A549 (cell line): Measurements from ENCODE around the gene RNASE8. TPM values are rescaled to one million over a fixed set of nuclear protein-coding genes. Genes with fewer than 3 reads are reported as not detected.

Experiments
- ATAC-seq, 2 experiments: fragments of 200-7000 bp in 1 of 2; fragments of >200 bp in 1 of 2; cut with Nextera tagmentation in 1 of 2; cut with Tn5 transposase in 1 of 2; 3 replicates each; pipeline versions ENCODE4 v1.8.0 to v1.9.1; 2018 to 2020; ENCODE audit warnings: mild to moderate bottlenecking in 1 of 2, moderate library complexity in 1 of 2
- CTCF ChIA-PET: fragments of 300-600 bp; sonication (Branson Sonifier 250); formaldehyde crosslinking; extraction: SDS; loops from one replicate; lab custom pipeline; 2021; ENCODE audit warnings: antibody characterized with exemption, inconsistent platforms; lab: Yijun Ruan, JAX
- POLR2A ChIA-PET: fragments of 350-600 bp; formaldehyde crosslinking; extraction: SDS; loops from one replicate; lab custom pipeline; 2021; ENCODE audit warnings: antibody characterized with exemption, inconsistent platforms; lab: Yijun Ruan, JAX
- DNase-seq, 2 experiments: peaks; one replicate each; pipeline versions ENCODE4 v3.0.0 to v3.0.0-alpha.2; 2011 to 2016; ENCODE audit warnings: low read depth in 1 of 2, low spot score in 1 of 2
- FAIRE-seq: peaks from 2 replicates; lab custom pipeline; 2011; peaks lifted over from hg19 to GRCh38; lab: Jason Lieb, UNC
- H3K27ac ChIP-seq, 2 experiments: fragments of >200 bp; sonication (Bioruptor Twin); formaldehyde crosslinking; 3 replicates each; pipeline ENCODE4 v1.5.1; 2016 to 2017
- H3K4me1 ChIP-seq: fragments of >200 bp; sonication (Bioruptor Twin); formaldehyde crosslinking; 3 replicates; pipeline ENCODE4 v1.6.1; 2016
- H3K4me2 ChIP-seq: fragments of >200 bp; sonication (Bioruptor Twin); formaldehyde crosslinking; 3 replicates; pipeline ENCODE4 v1.6.1; 2016
- H3K4me3 ChIP-seq: fragments of >200 bp; sonication (Bioruptor Twin); formaldehyde crosslinking; 3 replicates; pipeline ENCODE4 v1.5.1; 2016
- H3K9me3 ChIP-seq: fragments of >200 bp; sonication (Bioruptor Twin); formaldehyde crosslinking; 3 replicates; pipeline ENCODE4 v1.6.1; 2016
- ATOH8 ChIP-seq: fragments of 250-450 bp; sonication (Bioruptor Pico); IDR thresholded peaks from 2 replicates; pipeline ENCODE4 v1.5.0; 2020; ENCODE audit warnings: low read depth, mild to moderate bottlenecking, moderate library complexity
- CTCF ChIP-seq: fragments of >200 bp; sonication (Bioruptor Twin); formaldehyde crosslinking; IDR thresholded peaks from 3 replicates; pipeline ENCODE4 v1.5.1; 2016
- E2F6 ChIP-seq: IDR thresholded peaks from 2 replicates; pipeline ENCODE4 v1.6.1; 2012; ENCODE audit warnings: low read depth, borderline replicate concordance
- ESRRA ChIP-seq: fragments of 150-350 bp; IDR thresholded peaks from 2 replicates; pipeline ENCODE4 v1.6.1; 2014; ENCODE audit warnings: mild to moderate bottlenecking, low read length, borderline replicate concordance
- FOSL2 ChIP-seq, 2 experiments: fragments of 450-650 bp in 1 of 2; fragments of >200 bp in 1 of 2; sonication (Bioruptor Twin) in 1 of 2; formaldehyde crosslinking; IDR thresholded peaks; 2 replicates each; pipeline versions ENCODE4 v1.5.0 to v1.6.1; 2016 to 2020; ENCODE audit warnings: mild to moderate bottlenecking in 1 of 2, moderate library complexity in 1 of 2
- FOXS1 ChIP-seq: fragments of 250-450 bp; sonication (Bioruptor Pico); IDR thresholded peaks from 2 replicates; pipeline ENCODE4 v1.5.0; 2020; ENCODE audit warnings: mild to moderate bottlenecking, moderate library complexity
- HDAC2 ChIP-seq: fragments of 200-600 bp; sonication (generic); IDR thresholded peaks from 2 replicates; pipeline ENCODE4 v1.6.1; 2016
- HES2 ChIP-seq: fragments of >200 bp; sonication (Bioruptor Twin); formaldehyde crosslinking; IDR thresholded peaks from 2 replicates; pipeline ENCODE4 v1.6.1; 2016
- HMGXB4 ChIP-seq: fragments of 250-450 bp; sonication (Bioruptor Pico); IDR thresholded peaks from 2 replicates; pipeline ENCODE4 v1.5.0; 2021; ENCODE audit warnings: mild to moderate bottlenecking, moderate library complexity, borderline replicate concordance
- HOXB13 ChIP-seq: fragments of 250-450 bp; sonication (Bioruptor Pico); IDR thresholded peaks from 2 replicates; pipeline ENCODE4 v1.5.0; 2020; ENCODE audit warnings: low read depth, mild to moderate bottlenecking, moderate library complexity
- JUNB ChIP-seq: fragments of >200 bp; sonication (Bioruptor Twin); formaldehyde crosslinking; IDR thresholded peaks from 2 replicates; pipeline ENCODE4 v1.6.1; 2016
- KDM1A ChIP-seq: fragments of 200-600 bp; sonication (generic); IDR thresholded peaks from 2 replicates; pipeline ENCODE4 v1.6.1; 2016; ENCODE audit warnings: low read depth, mild to moderate bottlenecking
- KDM5A ChIP-seq: fragments of 200-600 bp; sonication (generic); IDR thresholded peaks from 2 replicates; pipeline ENCODE4 v1.6.1; 2016; ENCODE audit warnings: antibody characterized with exemption, mild to moderate bottlenecking
- MAFK ChIP-seq: fragments of 450-650 bp; IDR thresholded peaks from 2 replicates; pipeline ENCODE4 v1.6.1; 2014; ENCODE audit not compliant: partially characterized antibody
- NFE2L2 ChIP-seq: fragments of 150-350 bp; conservative IDR thresholded peaks from 2 replicates; pipeline ENCODE4 v1.6.1; 2014; ENCODE audit warnings: low read length
- PBX3 ChIP-seq: IDR thresholded peaks from 2 replicates; pipeline ENCODE4 v1.6.1; 2012
- POLR2AphosphoS2 ChIP-seq: conservative IDR thresholded peaks from 2 replicates; pipeline ENCODE4 v1.6.1; 2012; ENCODE audit warnings: low read length, improper control_type of control experiment, inconsistent platforms
- RAD21 ChIP-seq, 2 experiments: fragments of >200 bp in 1 of 2; sonication (Bioruptor Twin) in 1 of 2; formaldehyde crosslinking in 1 of 2; IDR thresholded peaks in 1 of 2; conservative IDR thresholded peaks in 1 of 2; 2 replicates in 1 of 2; 3 replicates in 1 of 2; pipeline ENCODE4 v1.6.1; 2012 to 2018; ENCODE audit warnings: inconsistent platforms in 1 of 2
- RARB ChIP-seq: fragments of 250-450 bp; sonication (Bioruptor Pico); IDR thresholded peaks from 2 replicates; pipeline ENCODE4 v1.8.0; 2021; ENCODE audit warnings: mild to moderate bottlenecking, moderate library complexity
- SREBF2 ChIP-seq: fragments of 450-650 bp; IDR thresholded peaks from 2 replicates; pipeline ENCODE4 v1.6.1; 2014; ENCODE audit warnings: mild to moderate bottlenecking, moderate library complexity
- USF2 ChIP-seq: fragments of 450-650 bp; IDR thresholded peaks from 2 replicates; pipeline ENCODE4 v1.6.1; 2014; ENCODE audit warnings: antibody characterized with exemption
- ZFP36 ChIP-seq: fragments of 450-650 bp; IDR thresholded peaks from 2 replicates; pipeline ENCODE4 v1.6.1; 2014; ENCODE audit warnings: borderline replicate concordance; ENCODE audit not compliant: partially characterized antibody
- WGBS: methylation state at CpG from one replicate; pipeline ENCODE4 v1.1.6; 2017; ENCODE audit errors: missing lambda C conversion rate; 5-methylcytosine and 5-hydroxymethylcytosine counted together
- polyA plus RNA-seq, 4 experiments: library from polyadenylated mRNA; depleted of rRNA in 3 of 4; stranded (reverse); fragments of >200 nt; fragmentation: RNase III in 1 of 4; extraction: RNeasy Plus Mini Kit Qiagen cat#74134 plus additional on column Dnase treatment in 1 of 4; gene quantifications; 2 replicates in 3 of 4; 3 replicates in 1 of 4; pipeline ENCODE4 v1.2.3, GENCODE V29; 2011 to 2017

RNASE8 gene
- polyA plus RNA-seq, 2 of the 4 experiments (the other 2 are of a cell fraction) = not detected

GRCh38 chr14:21089271-21089670 lies 31.6 kb downstream of the RNASE8 start:
- H3K9me3 ChIP-seq = no peaks in the 10 kb centered on the region
- no peak for ATAC-seq
- H3K4me2 ChIP-seq = no peak overlapping the region
- ChIA-PET CTCF (interaction anchor here (0.6 to 13.7 kb wide), 13 partner anchors 12 to 426 kb away, joined by 3 to 369 read pairs (median 3); partner anchors contain the start of genes ARHGEF40 and TMEM253), POLR2A (interaction anchor here (0.6 to 3.8 kb wide), 5 partner anchors 15 to 295 kb away, joined by 4 to 11 read pairs (median 6); partner anchors contain the start of gene ARHGEF40)
- no peak for FAIRE-seq
- no peak for DNase-seq
- TF ChIP-seq NFE2L2 = no peak
- no peak for TF ChIP-seq E2F6
- no peak for TF ChIP-seq RARB (CRISPR knock-in tag)
- no peak for TF ChIP-seq JUNB
- TF ChIP-seq POLR2AphosphoS2 = no peak
- TF ChIP-seq USF2 = no peak
- no peak for TF ChIP-seq FOXS1 (CRISPR knock-in tag)
- TF ChIP-seq KDM5A = no peak
- no peak for TF ChIP-seq FOSL2 (IDR thresholded peaks at IDR 0.05)
- no peak for TF ChIP-seq FOSL2 (CRISPR knock-in tag; IDR thresholded peaks at IDR 0.05)
- TF ChIP-seq PBX3 = no peak
- no peak for TF ChIP-seq MAFK
- TF ChIP-seq ATOH8 (CRISPR knock-in tag) = no peak
- no peak for TF ChIP-seq HMGXB4
- WGBS = 18% methylated on average over 1 of the region's 1 CpG
- peaks cover 26% of the 10 kb centered on the region for H3K4me1 ChIP-seq
- no peak overlapping the region for H3K4me3 ChIP-seq
- H3K27ac ChIP-seq = peak overlapping the region in 1 of 2 experiments; percentile 24; a peak in 1 of 6 replicates

GRCh38 chr14:21089877-21090193 lies 32.2 kb downstream of the RNASE8 start:
- TF ChIP-seq RAD21 (conservative IDR thresholded peaks at IDR 0.05 in 1 of 2, IDR thresholded peaks at IDR 0.05 in 1 of 2) (no peak), ESRRA (no peak), POLR2AphosphoS2 (no peak), USF2 (no peak), HDAC2 (no peak), HOXB13 (CRISPR knock-in tag) (no peak), NFE2L2 (no peak), HES2 (no peak), ZFP36 (no peak), SREBF2 (no peak), CTCF (no peak), KDM1A (no peak)
- TF ChIP-seq, all 56 proteins: peak for 0
- FAIRE-seq = no peak
- 76% methylated on average over 5 of the region's 5 CpGs for WGBS

More at GRCh38 chr14:21089877-21090193, 32.2 kb downstream of the RNASE8 start:
- DNase-seq = no peak
- Histone ChIP-seq H3K4me1 (peaks cover 28% of the 10 kb centered on the region), H3K27ac (no peak overlapping the region), H3K4me2 (no peak overlapping the region), H3K4me3 (no peak overlapping the region), H3K9me3 (no peaks in the 10 kb centered on the region)
- CTCF ChIA-PET = interaction anchor here (0.6 to 13.7 kb wide), 14 partner anchors 12 to 426 kb away, joined by 3 to 369 read pairs (median 4); partner anchors contain the start of genes ARHGEF40 and TMEM253
- POLR2A ChIA-PET = interaction anchor here (1.3 to 3.8 kb wide), 4 partner anchors 14 to 75 kb away, joined by 4 to 11 read pairs (median 6); partner anchors contain the start of gene ARHGEF40
- ATAC-seq = no peak
